ENCODE data around the gene TEKT5. TPM values are rescaled to one million over a fixed set of nuclear protein-coding genes. Genes with fewer than 3 reads are reported as not detected.

Gene TEKT5
- total RNA-seq, 1 experiment from 2014 or later: not detected

DNA sequence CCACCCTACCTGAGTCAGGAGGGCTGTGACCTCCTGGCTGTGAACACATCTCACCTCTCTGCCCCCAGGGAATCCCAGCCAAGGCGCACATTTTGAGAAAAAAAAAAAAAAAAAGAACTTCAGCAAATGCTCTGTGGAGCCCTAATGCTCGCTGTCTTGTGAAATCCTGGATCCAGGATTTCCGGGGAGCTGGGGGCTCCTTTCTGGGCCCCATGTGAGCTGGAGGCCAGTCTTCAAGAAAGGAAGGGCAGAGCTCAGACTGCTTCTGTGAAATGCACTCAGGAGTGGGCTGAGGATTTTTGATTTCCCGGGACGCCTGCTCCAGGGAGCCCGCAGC lies 78.3 kb downstream of the TEKT5 start:
- DNase-seq (ENCODE audit: low read depth, low spot score): no peak

DNA sequence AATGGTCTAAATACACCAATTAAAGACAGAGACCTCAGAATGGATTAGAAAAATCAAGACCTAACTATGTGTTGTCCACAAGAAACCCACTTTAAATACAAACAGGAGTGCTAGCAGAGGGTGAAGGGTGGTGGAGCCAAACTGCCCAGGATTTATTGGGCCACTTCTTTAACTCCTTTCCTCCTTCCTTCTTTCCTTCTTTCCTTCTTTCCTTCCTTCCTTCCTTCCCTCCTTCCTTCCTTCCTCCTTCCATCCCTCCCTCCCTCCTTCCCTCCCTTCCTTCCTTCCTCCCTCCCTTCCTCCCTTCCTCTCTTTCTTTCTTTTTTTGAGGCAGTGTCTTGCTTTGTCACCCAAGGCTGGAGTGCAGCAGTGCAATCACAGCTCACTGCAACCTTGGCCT lies 80.0 kb downstream of the TEKT5 start:
- H3K9me3 ChIP-seq (ENCODE audit: control insufficient read depth, insufficient read depth, low read depth, low read length): no peaks in the 10 kb centered on the region
- no peak overlapping the region for H3K27ac ChIP-seq (ENCODE audit: low read length)
- DNase-seq (ENCODE audit: low read depth, low spot score) (no peak), ATAC-seq (no peak)
- POLR2A ChIA-PET: no interaction called here
- H3K4me3 ChIP-seq (ENCODE audit: low read depth in 2 of 2, low read length in 2 of 2): no peak overlapping the region
- peaks cover 4% of the 10 kb centered on the region; the same call in 1 of the 2 replicates for H3K4me1 ChIP-seq (ENCODE audit: control insufficient read depth, insufficient read depth, low read length)
- no peaks in the 10 kb centered on the region for H3K36me3 ChIP-seq (ENCODE audit: control insufficient read depth, insufficient read depth, low read length)
- CTCF ChIA-PET: no interaction called here
- BruUV-seq (replicated peaks): no TSS peak
- TF ChIP-seq TCF7L2 (IDR thresholded peaks at IDR 0.05; ENCODE audit: low read depth, low read length) (no peak), POLR2AphosphoS5 (IDR thresholded peaks at IDR 0.05; ENCODE audit: low read depth, low read length) (no peak), SIN3A (IDR thresholded peaks at IDR 0.05; ENCODE audit: borderline replicate concordance, insufficient read depth, low read depth, low read length) (no peak)
- TF ChIP-seq, protein P1, sequence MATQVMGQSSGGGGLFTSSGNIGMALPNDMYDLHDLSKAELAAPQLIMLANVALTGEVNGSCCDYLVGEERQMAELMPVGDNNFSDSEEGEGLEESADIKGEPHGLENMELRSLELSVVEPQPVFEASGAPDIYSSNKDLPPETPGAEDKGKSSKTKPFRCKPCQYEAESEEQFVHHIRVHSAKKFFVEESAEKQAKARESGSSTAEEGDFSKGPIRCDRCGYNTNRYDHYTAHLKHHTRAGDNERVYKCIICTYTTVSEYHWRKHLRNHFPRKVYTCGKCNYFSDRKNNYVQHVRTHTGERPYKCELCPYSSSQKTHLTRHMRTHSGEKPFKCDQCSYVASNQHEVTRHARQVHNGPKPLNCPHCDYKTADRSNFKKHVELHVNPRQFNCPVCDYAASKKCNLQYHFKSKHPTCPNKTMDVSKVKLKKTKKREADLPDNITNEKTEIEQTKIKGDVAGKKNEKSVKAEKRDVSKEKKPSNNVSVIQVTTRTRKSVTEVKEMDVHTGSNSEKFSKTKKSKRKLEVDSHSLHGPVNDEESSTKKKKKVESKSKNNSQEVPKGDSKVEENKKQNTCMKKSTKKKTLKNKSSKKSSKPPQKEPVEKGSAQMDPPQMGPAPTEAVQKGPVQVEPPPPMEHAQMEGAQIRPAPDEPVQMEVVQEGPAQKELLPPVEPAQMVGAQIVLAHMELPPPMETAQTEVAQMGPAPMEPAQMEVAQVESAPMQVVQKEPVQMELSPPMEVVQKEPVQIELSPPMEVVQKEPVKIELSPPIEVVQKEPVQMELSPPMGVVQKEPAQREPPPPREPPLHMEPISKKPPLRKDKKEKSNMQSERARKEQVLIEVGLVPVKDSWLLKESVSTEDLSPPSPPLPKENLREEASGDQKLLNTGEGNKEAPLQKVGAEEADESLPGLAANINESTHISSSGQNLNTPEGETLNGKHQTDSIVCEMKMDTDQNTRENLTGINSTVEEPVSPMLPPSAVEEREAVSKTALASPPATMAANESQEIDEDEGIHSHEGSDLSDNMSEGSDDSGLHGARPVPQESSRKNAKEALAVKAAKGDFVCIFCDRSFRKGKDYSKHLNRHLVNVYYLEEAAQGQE (IDR thresholded peaks at IDR 0.05; ENCODE audit: insufficient read depth in 1 of 2, low read depth in 2 of 2, low read length in 1 of 2): no peak
- TF ChIP-seq, protein P2, sequence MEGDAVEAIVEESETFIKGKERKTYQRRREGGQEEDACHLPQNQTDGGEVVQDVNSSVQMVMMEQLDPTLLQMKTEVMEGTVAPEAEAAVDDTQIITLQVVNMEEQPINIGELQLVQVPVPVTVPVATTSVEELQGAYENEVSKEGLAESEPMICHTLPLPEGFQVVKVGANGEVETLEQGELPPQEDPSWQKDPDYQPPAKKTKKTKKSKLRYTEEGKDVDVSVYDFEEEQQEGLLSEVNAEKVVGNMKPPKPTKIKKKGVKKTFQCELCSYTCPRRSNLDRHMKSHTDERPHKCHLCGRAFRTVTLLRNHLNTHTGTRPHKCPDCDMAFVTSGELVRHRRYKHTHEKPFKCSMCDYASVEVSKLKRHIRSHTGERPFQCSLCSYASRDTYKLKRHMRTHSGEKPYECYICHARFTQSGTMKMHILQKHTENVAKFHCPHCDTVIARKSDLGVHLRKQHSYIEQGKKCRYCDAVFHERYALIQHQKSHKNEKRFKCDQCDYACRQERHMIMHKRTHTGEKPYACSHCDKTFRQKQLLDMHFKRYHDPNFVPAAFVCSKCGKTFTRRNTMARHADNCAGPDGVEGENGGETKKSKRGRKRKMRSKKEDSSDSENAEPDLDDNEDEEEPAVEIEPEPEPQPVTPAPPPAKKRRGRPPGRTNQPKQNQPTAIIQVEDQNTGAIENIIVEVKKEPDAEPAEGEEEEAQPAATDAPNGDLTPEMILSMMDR (IDR thresholded peaks at IDR 0.05): no peak
- intact Hi-C loops (cut with micrococcal nuclease; ENCODE audit: unreplicated experiment) (no loop called here), in situ Hi-C loops (cut with HindIII; ENCODE audit: low pct_unique_long_range_greater_than_20kb, low sequenced_read_pairs) (no loop called here)
- H3K27me3 ChIP-seq (ENCODE audit: control insufficient read depth, insufficient read depth, low read length): no peaks in the 10 kb centered on the region

More for the DNA sequence above, 78.3 kb downstream of the TEKT5 start:
- no peak for TF ChIP-seq SIN3A (IDR thresholded peaks at IDR 0.05; ENCODE audit: borderline replicate concordance, insufficient read depth, low read depth, low read length)
- TF ChIP-seq, protein P2 (IDR thresholded peaks at IDR 0.05): no peak
- no peak for TF ChIP-seq TCF7L2 (IDR thresholded peaks at IDR 0.05; ENCODE audit: low read depth, low read length)
- no peak for TF ChIP-seq POLR2AphosphoS5 (IDR thresholded peaks at IDR 0.05; ENCODE audit: low read depth, low read length)
- TF ChIP-seq, protein P1 (IDR thresholded peaks at IDR 0.05; ENCODE audit: insufficient read depth in 1 of 2, low read depth in 2 of 2, low read length in 1 of 2): no peak
- no peaks in the 10 kb centered on the region for H3K36me3 ChIP-seq (ENCODE audit: control insufficient read depth, insufficient read depth, low read length)
- no peak for ATAC-seq
- in situ Hi-C loops (cut with HindIII; ENCODE audit: low pct_unique_long_range_greater_than_20kb, low sequenced_read_pairs) (no loop called here), intact Hi-C loops (cut with micrococcal nuclease; ENCODE audit: unreplicated experiment) (no loop called here)
- H3K9me3 ChIP-seq (ENCODE audit: control insufficient read depth, insufficient read depth, low read depth, low read length): no peaks in the 10 kb centered on the region
- no TSS peak for BruUV-seq (replicated peaks)
- H3K4me3 ChIP-seq (ENCODE audit: low read depth in 2 of 2, low read length in 2 of 2): no peak overlapping the region
- no peak overlapping the region for H3K27ac ChIP-seq (ENCODE audit: low read length)
- H3K27me3 ChIP-seq (ENCODE audit: control insufficient read depth, insufficient read depth, low read length): no peaks in the 10 kb centered on the region
- peaks cover 4% of the 10 kb centered on the region; the same call in 1 of the 2 replicates for H3K4me1 ChIP-seq (ENCODE audit: control insufficient read depth, insufficient read depth, low read length)
- POLR2A ChIA-PET: no interaction called here
- CTCF ChIA-PET: interaction anchor here (0.6 kb wide), 2 partner anchors 49 to 57 kb away, joined by 6 read pairs; no protein-coding TSS in a partner anchor
